GM23338 (cell line): ENCODE results near the gene SPATA2L. TPM values are rescaled to one million over a fixed set of nuclear protein-coding genes. Genes with fewer than 3 reads are reported as not detected.

Source experiments
- ATAC-seq: fragments of 200-7000 bp; cut with Tn5 transposase; 3 replicates; pipeline ENCODE4 v1.9.1; 2020
- DNase-seq: peaks from one replicate; pipeline ENCODE4 v3.0.0-alpha.2; 2015; ENCODE audit warnings: low spot score
- H2AFZ ChIP-seq: fragments of 200-600 bp; sonication (generic); 2 replicates; pipeline ENCODE4 v1.8.0; 2016; ENCODE audit warnings: antibody characterized with exemption, mild to moderate bottlenecking, moderate library complexity
- H3F3A ChIP-seq: fragments of 200-600 bp; sonication (generic); replicated peaks from 2 replicates; pipeline ENCODE4 v1.8.0; 2017; ENCODE audit warnings: antibody characterized with exemption, mixed run types, low read depth
- H3K27ac ChIP-seq: fragments of 200-600 bp; sonication (generic); 2 replicates; pipeline ENCODE4 v1.6.1; 2016; ENCODE audit warnings: low read depth
- H3K27me3 ChIP-seq: fragments of 200-600 bp; sonication (generic); 2 replicates; pipeline ENCODE4 v1.8.0; 2016; ENCODE audit warnings: mild to moderate bottlenecking, mixed run types, moderate library complexity; ENCODE audit not compliant: insufficient read depth
- H3K36me3 ChIP-seq: fragments of 200-600 bp; sonication (generic); 2 replicates; pipeline ENCODE4 v1.8.0; 2016; ENCODE audit warnings: mild to moderate bottlenecking; ENCODE audit not compliant: insufficient read depth
- H3K4me1 ChIP-seq: fragments of 200-600 bp; sonication (generic); 2 replicates; pipeline ENCODE4 v1.8.0; 2016; ENCODE audit warnings: mild to moderate bottlenecking, moderate library complexity; ENCODE audit not compliant: insufficient read depth
- H3K4me2 ChIP-seq: fragments of 200-600 bp; sonication (generic); 2 replicates; pipeline ENCODE4 v1.7.1; 2017; ENCODE audit warnings: mixed run types
- H3K4me3 ChIP-seq: fragments of 200-600 bp; sonication (generic); 2 replicates; pipeline ENCODE4 v1.6.1; 2016; ENCODE audit warnings: mixed run types
- H3K79me2 ChIP-seq: fragments of 200-600 bp; sonication (generic); replicated peaks from 2 replicates; pipeline ENCODE4 v1.8.0; 2017; ENCODE audit warnings: mild to moderate bottlenecking; ENCODE audit not compliant: insufficient read depth
- H3K9me2 ChIP-seq: fragments of 200-600 bp; sonication (generic); 2 replicates; pipeline ENCODE4 v1.8.0; 2017; ENCODE audit not compliant: insufficient read depth
- H4K20me1 ChIP-seq: fragments of 200-600 bp; sonication (generic); replicated peaks from 2 replicates; pipeline ENCODE4 v1.8.0; 2017; ENCODE audit warnings: mild to moderate bottlenecking; ENCODE audit not compliant: insufficient read depth
- H3K27ac Mint-ChIP-seq: 2 replicates; pipeline ENCODE4 v1.8.0; 2020; ENCODE audit warnings: inconsistent platforms, mild to moderate bottlenecking, moderate library complexity, mixed read lengths
- H3K27me3 Mint-ChIP-seq: 3 replicates; pipeline ENCODE4 v1.8.0; 2022; ENCODE audit warnings: low read depth, mild to moderate bottlenecking, moderate library complexity, mixed read lengths, inconsistent platforms; ENCODE audit not compliant: insufficient read depth, poor library complexity
- H3K36me3 Mint-ChIP-seq: 3 replicates; pipeline ENCODE4 v1.8.0; 2021; ENCODE audit warnings: low read depth, mild to moderate bottlenecking, inconsistent platforms, moderate library complexity, mixed read lengths
- H3K4me1 Mint-ChIP-seq: 3 replicates; pipeline ENCODE4 v1.8.0; 2020; ENCODE audit warnings: mild to moderate bottlenecking, inconsistent platforms, mixed read lengths
- H3K4me3 Mint-ChIP-seq: 3 replicates; pipeline ENCODE4 v1.8.0; 2021; ENCODE audit warnings: moderate library complexity, mild to moderate bottlenecking, inconsistent platforms, mixed read lengths
- H3K9me3 Mint-ChIP-seq: 3 replicates; pipeline ENCODE4 v1.8.0; 2020; ENCODE audit warnings: moderate library complexity, mild to moderate bottlenecking, inconsistent platforms, mixed read lengths
- CREB1 ChIP-seq: fragments of 250-450 bp; sonication (Bioruptor Pico); IDR thresholded peaks from 2 replicates; pipeline ENCODE4 v1.5.0; 2020; ENCODE audit warnings: low read depth, mild to moderate bottlenecking, moderate library complexity
- CTCF ChIP-seq, 2 experiments: fragments of 200-600 bp in 1 of 2; sonication (generic) in 1 of 2; conservative IDR thresholded peaks; 2 replicates each; pipeline versions ENCODE4 v1.5.1 to v1.6.1; 2016 to 2017; ENCODE audit warnings: antibody characterized with exemption in 2 of 2, low read depth in 2 of 2, mild to moderate bottlenecking in 2 of 2, moderate library complexity in 1 of 2
- ETS1 ChIP-seq: IDR thresholded peaks from 2 replicates; pipeline ENCODE4 v1.6.1; 2016; ENCODE audit warnings: antibody characterized with exemption
- EZH2 ChIP-seq: fragments of 200-600 bp; sonication (generic); IDR thresholded peaks from one replicate; pipeline ENCODE4 v1.8.0; 2017; ENCODE audit warnings: antibody characterized with exemption, mild to moderate bottlenecking, low read depth; ENCODE audit not compliant: unreplicated experiment
- EZH2phosphoT487 ChIP-seq: fragments of 200-600 bp; sonication (generic); IDR thresholded peaks from one replicate; pipeline ENCODE4 v1.8.1; 2018; ENCODE audit warnings: antibody characterized with exemption; ENCODE audit not compliant: unreplicated experiment
- JUNB ChIP-seq: IDR thresholded peaks from one replicate; pipeline ENCODE4 v1.6.1; 2016; ENCODE audit warnings: antibody characterized with exemption; ENCODE audit not compliant: unreplicated experiment
- NANOG ChIP-seq: IDR thresholded peaks from 2 replicates; pipeline ENCODE4 v1.6.1; 2016; ENCODE audit warnings: antibody characterized with exemption, borderline replicate concordance
- POLR2AphosphoS5 ChIP-seq: IDR thresholded peaks from 2 replicates; pipeline ENCODE4 v1.6.1; 2016; ENCODE audit warnings: antibody characterized with exemption, low read depth
- REST ChIP-seq: IDR thresholded peaks from one replicate; pipeline ENCODE4 v1.6.1; 2018; ENCODE audit warnings: antibody characterized with exemption; ENCODE audit not compliant: unreplicated experiment
- STAT1 ChIP-seq: IDR thresholded peaks from one replicate; pipeline ENCODE4 v1.6.1; 2016; ENCODE audit warnings: antibody characterized with exemption; ENCODE audit not compliant: unreplicated experiment
- ZNF114 ChIP-seq: fragments of 250-450 bp; sonication (Bioruptor Pico); IDR thresholded peaks from 2 replicates; pipeline ENCODE4 v1.5.0; 2020; ENCODE audit warnings: mild to moderate bottlenecking, moderate library complexity
- ZNF331 ChIP-seq: fragments of 250-450 bp; sonication (Bioruptor Pico); IDR thresholded peaks from 2 replicates; pipeline ENCODE4 v1.5.0; 2020; ENCODE audit warnings: low read depth, mild to moderate bottlenecking, moderate library complexity
- ZNF462 ChIP-seq: fragments of 250-450 bp; sonication (Bioruptor Pico); IDR thresholded peaks from 2 replicates; pipeline ENCODE4 v1.5.0; 2020; ENCODE audit warnings: mild to moderate bottlenecking, moderate library complexity
- polyA plus RNA-seq: library from polyadenylated mRNA; unstranded; fragments of >200 nt; fragmentation: Nextera tagmentation; extraction: Ambion mirVana; gene quantifications from 2 replicates; pipeline ENCODE4 v1.2.1, GENCODE V29; 2016
- total RNA-seq: library from RNA; depleted of rRNA; stranded (reverse); fragments of >200 nt; shearing (Covaris generic); gene quantifications from 2 replicates; pipeline ENCODE4 v1.2.3, GENCODE V29; 2014

Gene SPATA2L
- total and polyA plus RNA-seq, 2 experiments from 2014 or later = 6.9 to 26.2 TPM

GRCh38 chr16:89688395-89688794 lies 13.1 kb downstream of the SPATA2L start:
- peaks cover 12% of the 10 kb centered on the region for H3K79me2 ChIP-seq
- H3K9me3 Mint-ChIP-seq = peaks cover 30% of the 10 kb centered on the region
- TF ChIP-seq POLR2AphosphoS5 (no peak), EZH2 (no peak), NANOG (no peak), CTCF (conservative IDR thresholded peaks at IDR 0.05; ENCODE audit: low read depth in 2 of 2) (no peak), CREB1 (no peak), ZNF331 (CRISPR knock-in tag) (no peak), EZH2phosphoT487 (no peak), STAT1 (no peak), REST (no peak), JUNB (no peak), ZNF114 (CRISPR knock-in tag) (no peak), ETS1 (no peak), ZNF462 (CRISPR knock-in tag) (no peak)
- peaks cover 4% of the 10 kb centered on the region; the same call in 1 of the 2 replicates for H4K20me1 ChIP-seq
- peaks cover 7% of the 10 kb centered on the region; the same call in 2 of the 3 replicates for H3K4me1 Mint-ChIP-seq
- H3K36me3 Mint-ChIP-seq = peaks cover 69% of the 10 kb centered on the region
- H2AFZ ChIP-seq = no peak overlapping the region
- H3K4me1 ChIP-seq = 0 out of 2 replicates have a peak, but pooled peaks cover 8% of the 10 kb centered on the region
- peaks cover 18% of the 10 kb centered on the region for H3K27me3 Mint-ChIP-seq
- no peaks in the 10 kb centered on the region for H3K27me3 ChIP-seq
- H3K36me3 ChIP-seq = 0 out of 2 replicates have a peak, but pooled peaks cover 2% of the 10 kb centered on the region
- DNase-seq (no peak), ATAC-seq (no peak)
- no peak overlapping the region for H3K27ac Mint-ChIP-seq
- 0 out of 2 replicates have a peak, but pooled peaks cover 4% of the 10 kb centered on the region for H3K9me2 ChIP-seq
- H3K4me3 Mint-ChIP-seq = peak overlapping the region; percentile 89; the same call in 2 of the 3 replicates
- no peak overlapping the region for H3K4me2 ChIP-seq
- H3K4me3 ChIP-seq = no peak overlapping the region
- no peak overlapping the region for H3K27ac ChIP-seq
- H3F3A ChIP-seq = 0 out of 2 replicates have a peak, but pooled peaks cover 9% of the 10 kb centered on the region
